Neural progenitor cell (in vitro differentiated cells): ENCODE data around the gene ARNT2. TPM values are rescaled to one million over a fixed set of nuclear protein-coding genes. Genes with fewer than 3 reads are reported as not detected.

Experiments used
- DNase-seq: peaks from one replicate; pipeline ENCODE4 v3.0.0-alpha.2; 2016; ENCODE audit warnings: low spot score
- H2AFZ ChIP-seq: fragments of 200-600 bp; sonication (generic); replicated peaks from 2 replicates; pipeline ENCODE4 v1.6.1; 2016; ENCODE audit warnings: antibody characterized with exemption
- H3F3A ChIP-seq: fragments of 200-600 bp; sonication (generic); 2 replicates; pipeline ENCODE4 v1.6.1; 2016; ENCODE audit warnings: antibody characterized with exemption, low read depth
- H3K27ac ChIP-seq: fragments of 200-600 bp; sonication (generic); 2 replicates; pipeline ENCODE4 v1.5.1; 2016; ENCODE audit warnings: mild to moderate bottlenecking
- H3K27me3 ChIP-seq: fragments of 200-600 bp; sonication (generic); 2 replicates; pipeline ENCODE4 v1.6.1; 2016; ENCODE audit warnings: mild to moderate bottlenecking, moderate library complexity
- H3K36me3 ChIP-seq: fragments of 200-600 bp; sonication (generic); 2 replicates; pipeline ENCODE4 v1.5.1; 2016
- H3K4me1 ChIP-seq: fragments of 200-600 bp; sonication (generic); 2 replicates; pipeline ENCODE4 v1.6.1; 2016; ENCODE audit warnings: mixed run types
- H3K4me2 ChIP-seq: fragments of 200-600 bp; sonication (generic); 2 replicates; pipeline ENCODE4 v1.6.1; 2016
- H3K4me3 ChIP-seq: fragments of 200-600 bp; sonication (generic); 2 replicates; pipeline ENCODE4 v1.5.1; 2016
- H3K79me2 ChIP-seq: fragments of 200-600 bp; sonication (generic); 2 replicates; pipeline ENCODE4 v1.6.1; 2016; ENCODE audit warnings: low read depth
- H3K9ac ChIP-seq: fragments of 200-600 bp; sonication (generic); 2 replicates; pipeline ENCODE4 v1.6.1; 2016
- H3K9me3 ChIP-seq: fragments of 200-600 bp; sonication (generic); 2 replicates; pipeline ENCODE4 v1.5.1; 2016; ENCODE audit warnings: low read depth
- H4K20me1 ChIP-seq: fragments of 200-600 bp; sonication (generic); 2 replicates; pipeline ENCODE4 v1.6.1; 2016; ENCODE audit warnings: low read depth
- H3K27ac Mint-ChIP-seq: 3 replicates; pipeline ENCODE4 v1.8.0; 2021; ENCODE audit warnings: mixed read lengths
- H3K27me3 Mint-ChIP-seq: 2 replicates; pipeline ENCODE4 v1.8.0; 2022; ENCODE audit warnings: low read depth, mild to moderate bottlenecking, inconsistent platforms, moderate library complexity, mixed read lengths; ENCODE audit not compliant: insufficient read depth
- H3K36me3 Mint-ChIP-seq: 3 replicates; pipeline ENCODE4 v1.8.0; 2021; ENCODE audit warnings: mixed read lengths
- H3K4me1 Mint-ChIP-seq: 3 replicates; pipeline ENCODE4 v1.8.0; 2021; ENCODE audit warnings: mixed read lengths
- H3K4me3 Mint-ChIP-seq: 3 replicates; pipeline ENCODE4 v1.8.0; 2021; ENCODE audit warnings: mild to moderate bottlenecking, moderate library complexity, mixed read lengths
- H3K9me3 Mint-ChIP-seq: 3 replicates; pipeline ENCODE4 v1.8.0; 2020; ENCODE audit warnings: mixed read lengths
- CTCF ChIP-seq: fragments of 200-600 bp; sonication (generic); IDR thresholded peaks from 2 replicates; pipeline ENCODE4 v1.5.1; 2017; ENCODE audit warnings: antibody characterized with exemption, mild to moderate bottlenecking
- EZH2 ChIP-seq: fragments of 200-600 bp; sonication (generic); IDR thresholded peaks from 2 replicates; pipeline ENCODE4 v1.6.1; 2017; ENCODE audit warnings: antibody characterized with exemption, mild to moderate bottlenecking, moderate library complexity
- EZH2phosphoT487 ChIP-seq: fragments of 200-600 bp; sonication (generic); IDR thresholded peaks from 2 replicates; pipeline ENCODE4 v1.6.1; 2017; ENCODE audit warnings: antibody characterized with exemption
- total RNA-seq: library from RNA; depleted of rRNA; stranded (reverse); fragments of >200 nt; gene quantifications from 2 replicates; pipeline ENCODE4 v1.2.3, GENCODE V29; 2015; ENCODE audit warnings: low replicate concordance

ARNT2 gene
- total RNA-seq, 1 donor from 2014 or later = 15.7 TPM

DNA sequence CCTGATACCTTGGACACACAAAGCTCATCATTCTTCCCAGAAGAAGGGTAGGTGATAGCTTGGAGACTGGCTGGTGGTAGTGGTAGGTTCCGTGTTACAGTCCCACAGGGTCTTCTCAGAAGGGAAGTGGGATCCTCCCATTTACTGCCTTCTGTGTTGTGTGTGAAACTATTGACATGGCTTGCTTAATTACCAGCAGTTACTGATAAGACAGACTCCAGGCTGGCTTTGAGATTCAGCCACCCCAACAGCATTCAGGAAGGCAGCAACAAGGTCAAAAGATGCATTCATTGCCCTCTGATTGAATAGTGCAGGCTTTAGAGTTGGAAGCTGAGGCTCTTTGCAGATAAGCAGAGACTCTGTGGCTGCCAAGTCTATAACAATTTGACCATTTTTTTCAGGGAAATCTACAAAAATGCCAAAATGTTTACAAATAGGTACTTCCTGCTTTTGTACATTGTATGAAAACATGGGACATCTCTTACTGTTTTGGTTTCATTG is 7.7 kb downstream of the ARNT2 start:
- Histone ChIP-seq H3K4me1 (peaks cover 10% of the 10 kb centered on the region), H3K27ac (no peak overlapping the region), H3F3A (no peaks in the 10 kb centered on the region), H3K27me3 (no peaks in the 10 kb centered on the region), H3K79me2 (peaks cover 80% of the 10 kb centered on the region), H3K4me3 (no peak overlapping the region), H3K36me3 (no peaks in the 10 kb centered on the region), H4K20me1 (peaks cover under 1% of the 10 kb centered on the region), H3K4me2 (no peak overlapping the region), H3K9ac (no peak overlapping the region), H3K9me3 (no peaks in the 10 kb centered on the region), H2AFZ (no peak overlapping the region)
- peaks cover 19% of the 10 kb centered on the region for H3K36me3 Mint-ChIP-seq
- DNase-seq = no peak
- H3K4me3 Mint-ChIP-seq = no peak overlapping the region
- peaks cover 4% of the 10 kb centered on the region for H3K9me3 Mint-ChIP-seq
- no peak overlapping the region for H3K27ac Mint-ChIP-seq
- H3K27me3 Mint-ChIP-seq = no peaks in the 10 kb centered on the region
- no peak for TF ChIP-seq EZH2phosphoT487
- no peak for TF ChIP-seq EZH2
- no peak for TF ChIP-seq CTCF
- H3K4me1 Mint-ChIP-seq = peaks cover 25% of the 10 kb centered on the region

- H3K27me3 Mint-ChIP-seq = no peaks in the 10 kb centered on the region
- Histone ChIP-seq H3K4me1 (peaks cover 10% of the 10 kb centered on the region), H3K9ac (no peak overlapping the region), H3K9me3 (no peaks in the 10 kb centered on the region), H4K20me1 (peaks cover 16% of the 10 kb centered on the region), H3K4me2 (no peak overlapping the region), H3K4me3 (no peak overlapping the region), H2AFZ (no peak overlapping the region), H3K36me3 (no peaks in the 10 kb centered on the region), H3F3A (no peaks in the 10 kb centered on the region), H3K27ac (no peak overlapping the region), H3K79me2 (peaks cover 59% of the 10 kb centered on the region), H3K27me3 (no peaks in the 10 kb centered on the region)
- no peak overlapping the region for H3K4me3 Mint-ChIP-seq
- H3K9me3 Mint-ChIP-seq = peaks cover 6% of the 10 kb centered on the region
- no peak overlapping the region for H3K27ac Mint-ChIP-seq
- DNase-seq = no peak
- TF ChIP-seq CTCF (no peak), EZH2 (no peak), EZH2phosphoT487 (no peak)
- H3K36me3 Mint-ChIP-seq = peaks cover 16% of the 10 kb centered on the region
- H3K4me1 Mint-ChIP-seq = peaks cover 29% of the 10 kb centered on the region
Measured at GRCh38 chr15:80414546-80415357, 10.6 kb downstream of the ARNT2 start.

DNA sequence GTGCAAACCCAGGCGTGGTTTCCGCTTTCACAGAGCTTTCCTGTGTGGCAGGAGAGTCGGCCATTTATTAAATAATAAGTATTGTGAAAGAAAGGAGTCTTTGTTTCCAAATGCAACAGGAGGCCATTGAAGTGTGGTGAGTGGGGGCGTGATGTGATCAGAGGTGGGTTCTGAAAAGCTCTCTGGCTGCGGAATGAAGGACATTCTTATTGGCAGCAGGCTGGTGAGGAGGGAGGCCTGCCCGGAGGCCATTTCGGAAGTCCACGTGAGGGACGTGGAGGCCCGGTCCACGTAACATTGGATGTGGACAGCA is 11.1 kb downstream of the ARNT2 start:
- peaks cover 6% of the 10 kb centered on the region for H3K9me3 Mint-ChIP-seq
- Histone ChIP-seq H4K20me1 (peaks cover 16% of the 10 kb centered on the region), H3K27ac (no peak overlapping the region), H3K4me1 (peaks cover 10% of the 10 kb centered on the region), H3K4me2 (no peak overlapping the region), H3K36me3 (no peaks in the 10 kb centered on the region), H3K79me2 (peaks cover 60% of the 10 kb centered on the region), H3K9ac (no peak overlapping the region), H2AFZ (no peak overlapping the region), H3F3A (no peaks in the 10 kb centered on the region), H3K9me3 (no peaks in the 10 kb centered on the region), H3K27me3 (no peaks in the 10 kb centered on the region), H3K4me3 (no peak overlapping the region)
- peaks cover 11% of the 10 kb centered on the region for H3K36me3 Mint-ChIP-seq
- DNase-seq = no peak
- peaks cover 29% of the 10 kb centered on the region for H3K4me1 Mint-ChIP-seq
- no peaks in the 10 kb centered on the region for H3K27me3 Mint-ChIP-seq
- TF ChIP-seq EZH2phosphoT487 = no peak
- no peak for TF ChIP-seq CTCF
- TF ChIP-seq EZH2 = no peak
- H3K4me3 Mint-ChIP-seq = no peak overlapping the region
- no peak overlapping the region for H3K27ac Mint-ChIP-seq
